A549 treated with AZD2906 at 1 μM for 4 hours (cell line): ENCODE results near the gene DIO2. TPM values are rescaled to one million over a fixed set of nuclear protein-coding genes. Genes with fewer than 3 reads are reported as not detected.

Experiments used
- total RNA-seq: library from RNA; stranded (reverse); fragments of 200-300 nt; extraction: Qiagen RNA extraction; gene quantifications from 5 replicates; pipeline ENCODE4 v1.2.3, GENCODE V29; 2022

Gene DIO2
- total RNA-seq = 1.5 to 2.5 TPM (median 1.7 TPM) in 5 replicates

DNA sequence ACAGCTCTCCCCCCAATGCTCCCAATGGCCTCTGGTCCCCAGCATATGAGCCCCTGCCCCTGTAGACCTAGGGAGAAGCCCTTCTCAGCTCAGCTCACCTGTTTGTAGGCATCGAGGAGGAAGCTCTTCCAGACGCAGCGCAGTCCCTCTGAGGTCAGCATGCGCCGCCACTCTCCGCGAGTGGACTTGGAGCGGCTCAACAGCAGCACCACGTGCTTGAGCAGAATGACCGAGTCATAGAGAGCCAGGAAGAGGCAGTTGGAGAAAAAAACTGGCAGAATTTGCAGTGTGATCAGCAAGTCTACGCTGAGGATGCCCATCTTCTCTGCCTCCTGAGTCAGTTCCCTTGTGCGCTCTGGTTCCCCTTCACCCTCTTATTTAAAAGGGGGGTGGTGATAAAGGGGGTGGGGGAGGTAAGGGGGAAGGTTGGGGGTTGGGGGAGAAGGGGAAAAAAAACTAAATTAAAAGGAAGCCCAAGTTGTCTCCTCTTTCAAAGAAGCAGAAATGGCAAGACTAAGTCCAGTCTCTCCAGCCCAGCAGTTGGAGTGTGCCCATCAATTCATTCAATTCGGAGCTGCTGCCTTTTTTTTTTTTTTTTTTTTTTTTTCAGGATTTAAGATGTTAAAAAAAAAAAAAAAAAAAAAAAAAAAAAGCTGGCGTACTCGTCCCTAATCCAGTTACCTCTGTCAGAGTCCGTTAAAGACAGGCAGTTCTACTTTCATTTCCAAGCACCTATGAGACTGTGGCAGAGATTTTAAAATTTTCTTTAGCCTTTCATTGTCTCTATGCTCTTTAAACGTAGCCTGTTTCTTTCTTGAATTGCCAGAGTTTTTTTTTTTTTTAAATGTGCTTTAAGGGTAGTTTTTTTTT, at the start of gene DIO2:
Gene DIO2 (minus strand): TSS at position 352 of the 870 bp plus-strand sequence. CDS start 32 bp downstream, at position 320.

